T-helper 22 cell (primary cell): ENCODE data around the gene PNMT.

Source experiments
- DNase-seq: peaks from one replicate; pipeline ENCODE4 v3.0.0-alpha.2; 2020; ENCODE audit warnings: low read depth

Gene PNMT

DNA sequence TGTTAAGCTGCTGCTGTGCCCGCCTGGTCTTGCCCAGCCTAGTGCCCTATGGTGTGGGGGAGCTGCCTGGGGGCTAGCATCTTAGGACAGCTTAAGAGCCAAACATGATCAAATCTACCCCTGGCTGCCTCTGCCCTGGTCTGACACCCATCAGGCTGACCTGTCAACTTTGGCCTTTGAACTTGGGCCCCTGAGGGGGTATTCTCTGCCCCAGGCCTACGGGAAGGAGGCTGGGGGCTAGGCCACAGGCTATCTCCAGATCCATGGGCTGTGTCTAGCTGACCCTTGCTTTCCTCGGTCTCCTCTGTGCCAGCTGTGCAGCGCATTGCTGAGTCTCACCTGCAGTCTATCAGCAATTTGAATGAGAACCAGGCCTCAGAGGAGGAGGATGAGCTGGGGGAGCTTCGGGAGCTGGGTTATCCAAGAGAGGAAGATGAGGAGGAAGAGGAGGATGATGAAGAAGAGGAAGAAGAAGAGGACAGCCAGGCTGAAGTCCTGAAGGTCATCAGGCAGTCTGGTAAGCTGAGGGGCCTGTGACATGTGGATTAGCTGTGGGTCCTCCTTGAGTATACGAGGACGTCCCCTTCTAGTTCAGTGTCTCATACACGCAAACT, 34.6 kb upstream of the PNMT start:
- no peak for DNase-seq

- DNase-seq, result no peak
Observed at GRCh38 chr17:39634384-39634871, 33.8 kb upstream of the PNMT start.

DNA sequence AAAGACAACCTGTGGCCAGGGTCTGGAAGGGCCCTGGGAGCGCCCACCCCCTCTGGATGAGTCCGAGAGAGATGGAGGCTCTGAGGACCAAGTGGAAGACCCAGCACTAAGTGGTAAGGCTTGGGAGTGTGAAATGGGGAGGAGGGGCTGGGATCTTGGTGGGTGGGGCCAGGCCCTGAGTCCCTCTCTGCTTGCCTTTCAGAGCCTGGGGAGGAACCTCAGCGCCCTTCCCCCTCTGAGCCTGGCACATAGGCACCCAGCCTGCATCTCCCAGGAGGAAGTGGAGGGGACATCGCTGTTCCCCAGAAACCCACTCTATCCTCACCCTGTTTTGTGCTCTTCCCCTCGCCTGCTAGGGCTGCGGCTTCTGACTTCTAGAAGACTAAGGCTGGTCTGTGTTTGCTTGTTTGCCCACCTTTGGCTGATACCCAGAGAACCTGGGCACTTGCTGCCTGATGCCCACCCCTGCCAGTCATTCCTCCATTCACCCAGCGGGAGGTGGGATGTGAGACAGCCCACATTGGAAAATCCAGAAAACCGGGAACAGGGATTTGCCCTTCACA, 32.6 kb upstream of the PNMT start:
- no peak for DNase-seq

DNA sequence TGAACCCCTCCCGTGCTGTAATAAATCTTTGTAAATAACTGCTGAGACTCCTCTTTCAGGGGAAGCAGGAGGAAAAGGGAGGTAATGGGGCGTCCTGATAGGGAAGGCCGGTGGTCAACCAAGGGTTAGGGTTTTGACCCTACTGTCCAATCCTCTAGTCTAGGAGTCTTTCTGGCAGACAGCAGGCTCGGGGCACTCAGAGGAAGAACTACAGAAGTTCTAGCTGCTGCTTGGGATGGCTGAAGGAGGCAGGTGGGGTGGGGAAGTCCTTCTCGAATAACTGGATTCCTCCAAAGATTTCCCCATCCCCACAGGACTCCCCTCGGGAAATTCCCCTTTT, 31.7 kb upstream of the PNMT start:
- no peak for DNase-seq

DNA sequence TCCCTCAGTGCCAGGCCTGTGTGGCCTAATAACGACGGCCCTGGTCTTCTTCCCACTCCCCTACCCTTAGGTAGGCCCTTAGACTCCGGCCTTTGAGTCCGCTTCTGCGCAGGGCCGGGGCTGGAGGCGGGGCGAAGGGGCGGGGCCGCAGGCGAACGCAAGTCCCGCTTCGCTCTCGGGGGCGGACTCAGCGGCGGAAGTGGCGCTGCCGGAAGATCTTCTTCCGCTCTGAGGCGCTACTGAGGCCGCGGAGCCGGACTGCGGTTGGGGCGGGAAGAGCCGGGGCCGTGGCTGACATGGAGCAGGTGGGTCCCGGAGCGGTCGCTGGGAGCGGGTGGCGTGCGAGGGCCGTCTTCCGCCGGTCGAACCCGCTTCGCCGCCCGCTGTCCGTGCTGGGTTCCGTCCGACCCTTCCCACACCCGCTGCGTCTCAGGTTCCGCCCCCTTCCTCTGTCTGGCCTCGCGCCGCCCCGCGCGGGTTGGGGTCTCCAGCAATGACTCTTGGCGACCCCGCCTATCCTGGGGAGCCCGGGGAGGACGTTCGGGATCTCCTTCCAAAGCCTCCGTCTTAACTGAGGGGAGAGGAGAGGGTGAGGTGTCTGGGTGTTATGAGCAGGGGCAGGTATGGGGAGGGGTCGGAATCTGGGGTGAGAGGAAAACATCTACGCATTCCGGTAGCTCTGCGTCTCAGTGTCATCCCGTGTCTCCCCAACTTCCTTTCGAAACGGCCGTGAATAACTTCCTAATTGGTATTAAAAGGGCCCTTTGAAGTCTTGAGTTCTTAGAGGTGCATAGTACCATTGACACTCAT, 31.1 kb upstream of the PNMT start, which contains the start of gene STARD3:
TSS of gene STARD3 (plus strand) at position 218 of the 810 bp plus-strand sequence. CDS start 16,388 bp downstream, outside the sequence.
- DNase-seq, result peak; percentile 81

DNA sequence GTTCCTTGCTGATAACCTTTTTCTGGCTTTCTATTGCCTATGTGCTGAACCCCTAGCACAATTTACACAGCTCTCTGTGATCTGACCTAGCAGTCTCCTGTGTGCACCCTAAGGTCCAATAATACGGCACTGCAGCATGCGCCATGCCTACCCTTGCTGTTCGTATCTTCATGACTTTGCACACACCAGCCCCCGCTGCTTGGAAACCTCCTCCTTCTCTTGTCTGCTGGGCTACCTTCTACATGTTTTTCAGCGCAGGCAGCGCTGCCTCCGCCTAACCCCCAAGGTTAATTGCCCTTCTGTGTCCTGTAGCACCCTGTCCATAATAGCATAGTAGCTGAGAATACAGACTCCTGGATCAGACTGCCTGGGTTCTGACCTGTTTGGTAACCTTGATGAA, 29.9 kb upstream of the PNMT start:
- no peak for DNase-seq

- DNase-seq, result no peak
Observed at GRCh38 chr17:39639043-39639442, 29.2 kb upstream of the PNMT start.

DNA sequence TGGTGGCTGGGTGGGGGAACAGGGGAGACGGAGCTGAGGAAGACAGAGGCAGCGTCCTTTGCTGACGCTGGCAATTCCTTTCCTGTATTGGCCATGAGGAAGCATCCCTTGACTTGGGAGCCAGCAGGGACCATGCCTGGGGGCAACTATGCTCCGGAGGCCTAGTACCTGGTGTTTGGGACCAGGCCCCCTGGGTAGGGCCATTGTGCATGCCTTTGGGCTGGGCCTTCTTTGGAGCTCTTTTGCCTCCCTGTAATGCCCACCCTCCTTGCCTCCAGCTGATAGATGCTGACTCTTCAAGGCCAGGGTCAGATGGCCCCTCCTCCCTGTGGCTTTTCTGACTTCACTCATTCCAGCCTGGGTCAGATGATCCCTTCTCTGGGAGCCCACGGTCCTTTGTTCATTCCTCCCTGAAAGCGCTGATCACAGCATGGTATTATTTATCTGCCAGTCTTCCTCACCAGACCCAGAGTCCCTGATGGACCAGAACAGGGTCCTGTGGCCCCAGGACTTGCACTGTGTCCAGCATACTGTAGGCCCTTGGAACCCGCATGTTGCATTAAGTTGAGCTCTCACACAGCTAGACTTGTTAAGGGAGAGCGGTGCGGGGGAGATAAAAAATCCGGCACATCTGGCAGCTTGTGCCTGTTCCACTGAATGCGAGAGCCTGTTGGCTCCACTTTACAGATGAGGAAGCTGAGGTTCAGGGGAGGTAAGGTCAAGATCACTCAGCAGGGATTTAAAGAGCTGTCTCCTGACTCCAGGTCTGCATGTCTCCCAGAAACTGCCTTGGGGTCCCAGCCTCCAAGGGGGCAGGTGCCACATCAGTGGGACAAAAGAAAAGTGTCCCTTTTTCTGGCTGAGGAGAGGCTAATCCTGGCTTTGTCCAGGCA, 28.4 kb upstream of the PNMT start:
- DNase-seq, result no peak

GRCh38 chr17:39640591-39641031, 27.6 kb upstream of the PNMT start:
- DNase-seq, result no peak

DNA sequence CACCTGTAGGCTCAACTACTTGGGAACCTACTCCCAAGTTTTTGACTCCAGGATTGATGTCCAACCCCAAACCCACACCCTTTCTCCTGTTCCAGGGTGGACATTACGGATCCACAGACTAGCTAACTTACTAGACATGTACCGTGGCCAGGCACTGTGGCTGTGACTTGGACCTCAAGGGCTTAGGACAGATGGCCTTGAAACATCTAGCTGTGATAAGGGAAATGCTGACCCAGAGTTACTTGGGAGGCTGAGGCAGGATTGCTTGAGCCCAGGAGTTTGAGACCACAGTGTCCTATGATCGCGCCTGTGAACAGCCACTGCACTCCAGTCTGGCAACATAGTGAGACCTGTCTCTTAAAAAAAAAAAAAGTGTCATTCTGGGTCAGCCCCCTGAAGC, 27.2 kb upstream of the PNMT start:
- DNase-seq, result no peak

DNA sequence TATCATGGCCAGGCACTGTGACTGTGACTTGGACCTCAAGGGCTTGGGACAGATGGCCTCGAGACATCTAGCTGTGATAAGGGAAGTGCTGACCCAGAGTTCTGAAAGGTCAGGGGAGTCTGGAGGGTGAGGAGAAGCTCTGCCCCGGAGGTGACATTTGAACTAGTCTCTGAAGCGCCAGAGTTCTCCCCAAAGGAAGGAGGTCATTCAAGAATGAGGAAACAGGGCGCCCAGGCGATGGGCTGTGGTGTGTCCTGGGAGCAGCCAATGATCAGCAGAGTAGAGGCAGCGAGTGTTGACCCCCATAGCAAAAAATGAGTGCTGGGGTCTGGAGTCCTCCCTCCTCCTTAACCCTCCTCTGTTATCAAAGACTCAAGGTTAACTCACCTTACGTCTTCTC, 26.4 kb upstream of the PNMT start:
- no peak for DNase-seq

DNA sequence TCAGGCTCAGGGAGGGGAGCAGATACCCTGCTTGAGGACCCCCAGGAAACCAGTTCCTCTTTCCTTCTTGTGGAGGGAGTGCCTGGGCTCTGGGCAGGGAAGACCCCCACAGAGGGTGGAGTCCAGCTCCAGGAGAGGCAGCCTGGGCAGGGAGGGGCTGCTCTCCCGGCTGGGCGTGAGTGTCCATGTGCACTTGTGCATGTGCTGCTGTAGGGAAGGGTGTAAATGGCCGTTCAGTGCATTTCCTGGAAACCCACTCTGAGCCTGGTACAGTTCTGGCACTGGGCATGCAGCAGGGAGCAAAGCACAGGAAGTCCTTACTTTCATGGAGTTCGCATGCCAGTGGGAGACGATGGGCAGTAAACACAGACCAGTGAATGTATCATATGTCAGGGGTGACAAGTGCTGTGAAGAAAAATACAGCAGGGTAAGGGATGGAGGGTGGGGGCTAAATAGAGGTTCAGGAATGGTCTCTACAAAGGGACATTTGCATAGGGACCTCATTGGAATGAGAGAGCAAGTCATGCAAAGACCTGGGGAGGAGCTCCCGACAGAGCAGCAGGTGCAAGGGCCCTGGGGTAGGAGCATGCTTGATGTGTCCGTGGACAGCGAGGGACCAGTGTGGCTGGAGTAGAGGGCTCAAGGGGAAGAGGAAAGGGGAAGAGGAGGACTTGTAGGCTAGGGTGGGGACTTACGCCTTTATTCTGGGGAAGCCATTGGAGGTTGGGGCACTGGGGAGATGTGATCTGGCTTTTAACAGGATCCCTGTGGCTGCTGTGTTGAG, 25.8 kb upstream of the PNMT start:
- DNase-seq, result no peak

DNA sequence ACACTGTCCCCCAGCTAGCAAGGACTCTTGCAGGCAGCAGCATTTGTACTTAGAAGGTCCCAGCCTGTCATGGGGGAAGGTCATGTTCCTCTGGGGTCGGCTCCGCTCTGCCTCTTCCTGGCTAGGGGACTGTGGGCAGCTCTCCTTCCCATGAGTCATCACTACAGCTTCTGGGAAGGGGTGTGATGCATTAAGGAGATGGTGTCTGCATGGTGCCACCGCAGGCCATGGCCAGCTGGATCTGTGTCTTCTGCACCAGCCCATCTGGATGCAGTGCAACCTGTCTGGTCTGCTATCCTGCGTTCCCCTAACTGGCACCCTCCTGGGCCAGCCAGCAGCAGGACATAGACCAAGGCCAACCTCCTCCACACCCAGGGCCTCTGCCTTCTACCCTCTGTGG, 25.0 kb upstream of the PNMT start:
- no peak for DNase-seq

- DNase-seq, result no peak
Observed at GRCh38 chr17:39647256-39647655, 21.0 kb upstream of the PNMT start.

GRCh38 chr17:39648616-39649366, 19.5 kb upstream of the PNMT start:
- no peak for DNase-seq

- no peak for DNase-seq
Observed at GRCh38 chr17:39650121-39650579, 18.1 kb upstream of the PNMT start.

DNA sequence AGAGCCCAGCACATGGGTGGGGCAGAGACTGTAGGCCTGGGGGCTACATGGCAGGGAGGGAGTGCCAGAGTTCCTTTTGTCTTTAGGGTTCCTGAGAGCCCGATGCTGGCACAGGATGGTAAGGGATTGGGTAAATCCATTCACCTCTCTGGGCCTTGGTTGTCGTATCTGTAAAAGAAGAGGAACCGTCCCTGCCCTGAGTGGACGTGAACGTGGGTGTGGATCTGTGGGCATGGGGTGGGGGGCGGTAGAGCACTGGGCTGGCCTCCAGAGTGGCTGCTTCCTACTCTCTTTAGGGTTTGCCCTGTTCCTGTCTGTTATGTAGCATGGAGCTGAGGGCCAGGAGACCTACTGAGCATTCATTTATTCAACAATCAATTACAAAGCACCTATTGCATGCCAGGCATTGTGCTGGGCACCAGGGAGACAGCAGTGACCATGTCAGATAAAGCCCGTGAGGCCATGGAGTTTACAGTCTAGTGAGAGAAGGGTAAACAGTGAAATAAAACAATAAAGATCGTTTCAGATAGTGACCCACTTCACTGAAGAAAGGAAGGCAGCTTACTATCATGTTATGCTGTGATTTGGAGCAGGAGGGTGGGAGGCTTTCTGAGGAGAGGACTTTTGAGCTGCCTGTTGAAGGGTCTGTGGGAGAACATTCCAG, 16.2 kb upstream of the PNMT start:
- no peak for DNase-seq

DNA sequence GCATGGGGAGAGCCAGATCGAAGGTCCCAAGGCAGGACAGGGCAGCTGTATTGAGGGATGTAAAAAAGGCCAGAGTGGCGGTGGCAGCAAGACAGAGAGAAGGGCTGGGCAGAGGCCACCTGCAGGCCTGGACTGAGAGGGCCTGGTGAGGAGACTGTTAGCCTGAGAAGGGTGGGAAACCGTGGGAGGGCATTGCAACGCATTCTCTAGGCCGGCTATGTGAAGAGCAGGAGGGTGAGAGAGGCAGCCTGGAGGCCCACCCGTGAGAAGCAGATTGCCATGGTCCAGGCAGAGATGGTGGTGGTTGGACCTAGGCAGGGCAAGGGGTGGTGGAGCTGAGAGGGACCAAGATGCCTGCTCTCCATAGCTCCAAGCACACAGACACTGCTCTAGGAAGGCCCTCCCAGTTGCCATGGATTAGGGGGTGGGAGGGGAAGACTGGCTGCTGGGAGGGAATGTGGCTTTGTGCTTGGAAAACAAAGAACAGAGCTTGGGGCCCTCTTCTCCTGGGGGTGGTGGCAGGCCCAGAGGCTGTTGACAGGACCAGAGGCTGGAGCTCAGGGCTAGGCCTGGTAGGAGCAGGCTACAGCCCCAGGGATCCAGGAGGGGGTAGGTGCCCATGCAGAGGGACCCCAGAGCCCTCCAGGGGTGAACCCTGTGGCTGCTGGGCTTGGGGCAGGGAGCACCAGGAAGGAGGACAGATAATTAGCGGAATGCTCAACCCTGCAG, 15.5 kb upstream of the PNMT start:
- DNase-seq, result no peak

DNA sequence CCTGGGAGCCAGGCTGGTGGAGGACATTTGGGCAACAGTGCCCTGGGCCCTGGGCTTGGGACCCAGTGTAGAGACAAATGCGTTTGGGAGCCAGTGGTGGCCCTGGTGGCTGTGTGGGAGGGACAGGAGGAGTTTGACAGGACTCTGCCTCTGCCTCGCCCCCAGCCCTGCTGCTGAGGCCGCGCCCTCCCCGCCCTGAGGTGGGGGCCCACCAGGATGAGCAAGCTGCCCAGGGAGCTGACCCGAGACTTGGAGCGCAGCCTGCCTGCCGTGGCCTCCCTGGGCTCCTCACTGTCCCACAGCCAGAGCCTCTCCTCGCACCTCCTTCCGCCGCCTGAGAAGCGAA, 15.0 kb upstream of the PNMT start:
- no peak for DNase-seq
